ENCODE results near the gene RASGRP4.

DNA sequence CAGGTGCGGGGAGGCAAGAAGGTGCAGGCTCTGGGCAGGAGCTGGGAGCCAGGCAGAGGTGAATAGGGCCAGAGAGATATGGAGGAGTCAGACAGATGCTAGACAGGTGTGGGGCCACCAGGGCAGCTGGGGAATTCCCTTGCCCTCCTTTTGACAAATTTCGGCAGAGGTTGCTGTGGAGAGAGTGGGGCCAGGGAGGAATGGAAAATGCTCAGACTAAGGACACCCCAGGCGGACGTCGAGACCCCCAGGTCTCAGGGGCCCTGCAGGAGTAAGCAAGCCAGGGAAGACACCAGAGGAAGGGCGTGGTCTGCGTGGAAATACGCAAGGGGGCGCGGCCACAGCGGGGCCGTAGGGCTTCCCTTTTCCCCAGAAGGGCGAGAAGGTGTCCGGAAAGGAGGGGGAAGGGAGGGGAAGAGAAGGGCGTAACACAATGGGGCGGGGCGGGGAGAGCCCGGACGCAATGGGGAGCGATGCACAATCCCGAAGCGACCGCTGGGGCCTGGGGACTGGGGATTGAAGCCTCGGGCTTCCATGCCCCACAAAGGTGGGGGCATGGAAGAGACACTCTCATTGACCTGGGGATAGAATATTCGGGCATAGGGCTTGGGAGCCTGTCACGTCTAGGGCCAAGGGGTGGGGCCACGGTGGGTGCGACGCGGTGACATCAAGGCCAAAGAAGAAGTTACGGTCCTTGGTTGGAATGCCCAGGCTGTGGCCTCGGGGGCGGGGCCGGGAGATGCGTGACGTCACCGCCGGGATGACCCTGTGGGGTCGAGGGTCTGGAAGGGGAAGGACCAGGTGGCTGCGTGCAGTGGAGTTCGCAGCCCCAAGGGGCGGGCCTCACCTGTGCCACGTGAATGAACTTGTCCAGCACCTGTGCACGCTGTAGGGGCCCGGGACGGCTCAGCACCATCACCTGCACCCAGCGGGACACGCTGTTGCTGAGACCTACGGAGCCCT lies 8.2 kb downstream of the RASGRP4 start:
- TF ChIP-seq POLR2A (IDR thresholded peaks at IDR 0.05): no peak
- TF ChIP-seq, protein P1, sequence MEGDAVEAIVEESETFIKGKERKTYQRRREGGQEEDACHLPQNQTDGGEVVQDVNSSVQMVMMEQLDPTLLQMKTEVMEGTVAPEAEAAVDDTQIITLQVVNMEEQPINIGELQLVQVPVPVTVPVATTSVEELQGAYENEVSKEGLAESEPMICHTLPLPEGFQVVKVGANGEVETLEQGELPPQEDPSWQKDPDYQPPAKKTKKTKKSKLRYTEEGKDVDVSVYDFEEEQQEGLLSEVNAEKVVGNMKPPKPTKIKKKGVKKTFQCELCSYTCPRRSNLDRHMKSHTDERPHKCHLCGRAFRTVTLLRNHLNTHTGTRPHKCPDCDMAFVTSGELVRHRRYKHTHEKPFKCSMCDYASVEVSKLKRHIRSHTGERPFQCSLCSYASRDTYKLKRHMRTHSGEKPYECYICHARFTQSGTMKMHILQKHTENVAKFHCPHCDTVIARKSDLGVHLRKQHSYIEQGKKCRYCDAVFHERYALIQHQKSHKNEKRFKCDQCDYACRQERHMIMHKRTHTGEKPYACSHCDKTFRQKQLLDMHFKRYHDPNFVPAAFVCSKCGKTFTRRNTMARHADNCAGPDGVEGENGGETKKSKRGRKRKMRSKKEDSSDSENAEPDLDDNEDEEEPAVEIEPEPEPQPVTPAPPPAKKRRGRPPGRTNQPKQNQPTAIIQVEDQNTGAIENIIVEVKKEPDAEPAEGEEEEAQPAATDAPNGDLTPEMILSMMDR (IDR thresholded peaks at IDR 0.05): peak in 1 of 5 experiments; percentile 7

Data from transverse colon (tissue), 3 donors.